Measurements from ENCODE around the gene CLOCK. TPM values are rescaled to one million over a fixed set of nuclear protein-coding genes. Genes with fewer than 3 reads are reported as not detected.

The CLOCK gene
- total and polyA plus RNA-seq, 2 of the 13 experiments (the other 11 are each of a cell fraction or from before 2014, with no cell fraction given): 8.8 to 13.5 TPM

DNA sequence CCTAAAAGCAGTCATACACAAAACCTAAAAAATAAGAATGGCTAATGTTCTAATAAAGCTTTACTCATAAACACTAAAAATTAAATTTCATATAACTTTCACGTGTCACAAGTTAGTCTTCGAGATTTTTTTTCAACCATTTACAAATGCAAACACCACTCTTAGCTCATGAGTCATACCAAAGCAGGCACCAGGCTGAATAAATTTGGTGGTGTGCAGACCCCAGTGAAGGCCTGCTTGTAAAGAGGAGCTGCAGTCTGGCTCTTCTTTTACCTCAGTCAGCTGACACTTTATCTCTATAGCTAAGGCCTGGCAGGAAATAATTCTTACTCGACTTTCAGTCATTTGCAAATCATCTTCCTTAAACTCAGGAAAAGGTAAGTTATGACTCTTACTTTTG, 37.4 kb downstream of the CLOCK start:
- FAIRE-seq (no peak), ATAC-seq (no peak), DNase-seq (ENCODE audit: low spot score) (no peak)
- TF ChIP-seq CHD2 (IDR thresholded peaks at IDR 0.05; ENCODE audit: low read depth, low read length) (no peak), TGIF2 (CRISPR knock-in tag; IDR thresholded peaks at IDR 0.05) (no peak), ZNF780A (CRISPR knock-in tag; IDR thresholded peaks at IDR 0.05) (no peak), ZNF543 (CRISPR knock-in tag; IDR thresholded peaks at IDR 0.05) (no peak), CEBPB (IDR thresholded peaks at IDR 0.05; ENCODE audit: borderline replicate concordance, low read depth, low read length) (no peak), PHF21A (CRISPR knock-in tag; IDR thresholded peaks at IDR 0.05) (no peak), ZEB1 (IDR thresholded peaks at IDR 0.05; ENCODE audit: insufficient replicate concordance, low read depth) (no peak), ZNF296 (CRISPR knock-in tag; conservative IDR thresholded peaks at IDR 0.05) (no peak), BCL6 (CRISPR knock-in tag; IDR thresholded peaks at IDR 0.05) (no peak), PBX2 (CRISPR knock-in tag; IDR thresholded peaks at IDR 0.05) (no peak), ONECUT2 (CRISPR knock-in tag; IDR thresholded peaks at IDR 0.05) (no peak), ZNF772 (CRISPR knock-in tag; IDR thresholded peaks at IDR 0.05) (no peak), ARNT (IDR thresholded peaks at IDR 0.05) (no peak), ZFP36L2 (CRISPR knock-in tag; IDR thresholded peaks at IDR 0.05) (no peak), ATAD3A (CRISPR knock-in tag; IDR thresholded peaks at IDR 0.05) (no peak)
- TF ChIP-seq, protein P1, sequence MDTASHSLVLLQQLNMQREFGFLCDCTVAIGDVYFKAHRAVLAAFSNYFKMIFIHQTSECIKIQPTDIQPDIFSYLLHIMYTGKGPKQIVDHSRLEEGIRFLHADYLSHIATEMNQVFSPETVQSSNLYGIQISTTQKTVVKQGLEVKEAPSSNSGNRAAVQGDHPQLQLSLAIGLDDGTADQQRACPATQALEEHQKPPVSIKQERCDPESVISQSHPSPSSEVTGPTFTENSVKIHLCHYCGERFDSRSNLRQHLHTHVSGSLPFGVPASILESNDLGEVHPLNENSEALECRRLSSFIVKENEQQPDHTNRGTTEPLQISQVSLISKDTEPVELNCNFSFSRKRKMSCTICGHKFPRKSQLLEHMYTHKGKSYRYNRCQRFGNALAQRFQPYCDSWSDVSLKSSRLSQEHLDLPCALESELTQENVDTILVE (CRISPR knock-in tag; IDR thresholded peaks at IDR 0.05): no peak
- TF ChIP-seq, protein P2, sequence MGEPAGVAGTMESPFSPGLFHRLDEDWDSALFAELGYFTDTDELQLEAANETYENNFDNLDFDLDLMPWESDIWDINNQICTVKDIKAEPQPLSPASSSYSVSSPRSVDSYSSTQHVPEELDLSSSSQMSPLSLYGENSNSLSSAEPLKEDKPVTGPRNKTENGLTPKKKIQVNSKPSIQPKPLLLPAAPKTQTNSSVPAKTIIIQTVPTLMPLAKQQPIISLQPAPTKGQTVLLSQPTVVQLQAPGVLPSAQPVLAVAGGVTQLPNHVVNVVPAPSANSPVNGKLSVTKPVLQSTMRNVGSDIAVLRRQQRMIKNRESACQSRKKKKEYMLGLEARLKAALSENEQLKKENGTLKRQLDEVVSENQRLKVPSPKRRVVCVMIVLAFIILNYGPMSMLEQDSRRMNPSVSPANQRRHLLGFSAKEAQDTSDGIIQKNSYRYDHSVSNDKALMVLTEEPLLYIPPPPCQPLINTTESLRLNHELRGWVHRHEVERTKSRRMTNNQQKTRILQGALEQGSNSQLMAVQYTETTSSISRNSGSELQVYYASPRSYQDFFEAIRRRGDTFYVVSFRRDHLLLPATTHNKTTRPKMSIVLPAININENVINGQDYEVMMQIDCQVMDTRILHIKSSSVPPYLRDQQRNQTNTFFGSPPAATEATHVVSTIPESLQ (CRISPR knock-in tag; conservative IDR thresholded peaks at IDR 0.05): no peak
- TF ChIP-seq, protein P3, sequence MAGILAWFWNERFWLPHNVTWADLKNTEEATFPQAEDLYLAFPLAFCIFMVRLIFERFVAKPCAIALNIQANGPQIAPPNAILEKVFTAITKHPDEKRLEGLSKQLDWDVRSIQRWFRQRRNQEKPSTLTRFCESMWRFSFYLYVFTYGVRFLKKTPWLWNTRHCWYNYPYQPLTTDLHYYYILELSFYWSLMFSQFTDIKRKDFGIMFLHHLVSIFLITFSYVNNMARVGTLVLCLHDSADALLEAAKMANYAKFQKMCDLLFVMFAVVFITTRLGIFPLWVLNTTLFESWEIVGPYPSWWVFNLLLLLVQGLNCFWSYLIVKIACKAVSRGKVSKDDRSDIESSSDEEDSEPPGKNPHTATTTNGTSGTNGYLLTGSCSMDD (CRISPR knock-in tag; IDR thresholded peaks at IDR 0.05): no peak
- in situ Hi-C loops (cut with HindIII; ENCODE audit: extremely low pct_ligation_motif_present, low pct_unique_long_range_greater_than_20kb): no loop called here
- intact Hi-C loops (cut with micrococcal nuclease; ENCODE audit: unreplicated experiment): no loop called here
- no peak overlapping the region for H3K9ac ChIP-seq (ENCODE audit: insufficient read depth, low read depth, low read length)
- ChIA-PET POLR2A (no interaction called here), CTCF (ENCODE audit: low intra/inter-chr PET ratio, low total read pairs) (no interaction called here)
- H3K9me3 ChIP-seq (ENCODE audit: low read length): no peaks in the 10 kb centered on the region
- 83% methylated on average over 3 of the region's 3 CpGs for WGBS (ENCODE audit: low lambda C conversion rate)
- no peaks in the 10 kb centered on the region for H3K4me1 ChIP-seq (ENCODE audit: insufficient read depth, low read length)
- no peak overlapping the region for H2AFZ ChIP-seq (ENCODE audit: low read length)
- no peaks in the 10 kb centered on the region for H3K27me3 ChIP-seq (ENCODE audit: control insufficient read depth in 1 of 2, insufficient read depth in 2 of 2, low read length in 2 of 2)
- H3K36me3 ChIP-seq (replicated peaks in 1 of 2; ENCODE audit: control insufficient read depth in 1 of 2, insufficient read depth in 2 of 2, low read length in 2 of 2): no peaks in the 10 kb centered on the region; a peak in 1 of 5 replicates
- no peak overlapping the region for H3K4me3 ChIP-seq (replicated peaks in 1 of 3; ENCODE audit: insufficient read depth in 1 of 3, low read depth in 2 of 3, low read length in 3 of 3)
- H3K27ac ChIP-seq (ENCODE audit: extremely low read length, insufficient read depth, low read length): no peak overlapping the region
- H3K79me2 ChIP-seq (ENCODE audit: insufficient read depth, low read length): no peaks in the 10 kb centered on the region
- H4K20me1 ChIP-seq (ENCODE audit: insufficient read depth, low read length): 0 out of 2 replicates have a peak, but pooled peaks cover 2% of the 10 kb centered on the region
- no TSS peak for BruUV-seq (replicated peaks)
- H3K4me2 ChIP-seq (ENCODE audit: low read depth, low read length): no peak overlapping the region
